Sigmoid colon (tissue), 7 donors: ENCODE results near the gene PLEKHA6. TPM values are rescaled to one million over a fixed set of nuclear protein-coding genes. Genes with fewer than 3 reads are reported as not detected.
A peak's percentile ranks its signal among the peaks of the same experiment; 100 is the strongest.

Source experiments
- DNase-seq: peaks from one replicate; pipeline ENCODE4 v3.0.0-alpha.2; 2019
- H3K27ac ChIP-seq, 4 donors: fragments of 200-600 bp; sonication (generic); one replicate each; pipeline ENCODE4 v1.5.1; 2016 to 2019; ENCODE audit warnings: mild to moderate bottlenecking in 1 of 4
- H3K27me3 ChIP-seq, 3 donors: fragments of 200-600 bp; sonication (generic); one replicate each; pipeline ENCODE4 v1.5.1; 2019; ENCODE audit warnings: mild to moderate bottlenecking in 1 of 3
- H3K36me3 ChIP-seq, 4 donors: fragments of 200-600 bp; sonication (generic); one replicate each; pipeline ENCODE4 v1.5.1; 2016 to 2019
- H3K4me1 ChIP-seq, 4 donors: fragments of 200-600 bp; sonication (generic); one replicate each; pipeline ENCODE4 v1.5.1; 2017 to 2019
- H3K4me3 ChIP-seq, 4 donors: fragments of 200-600 bp; sonication (generic); one replicate each; pipeline ENCODE4 v1.5.1; 2017 to 2019; ENCODE audit warnings: mild to moderate bottlenecking in 2 of 4, moderate library complexity in 1 of 4
- H3K9me3 ChIP-seq, 4 donors: fragments of 200-600 bp in 3 of 4; sonication (generic) in 3 of 4; one replicate each; pipeline versions ENCODE4 v1.5.1 to v1.6.1; 2013 to 2019
- CTCF ChIP-seq, 4 experiments: fragments of 450-650 bp in 3 of 4; fragments of 200-600 bp in 1 of 4; IDR thresholded peaks; one replicate each; pipeline ENCODE4 v1.5.1; 2016 to 2019; ENCODE audit warnings: antibody characterized with exemption in 4 of 4, mild to moderate bottlenecking in 3 of 4, moderate library complexity in 2 of 4
- EP300 ChIP-seq, 4 donors: sonication (generic); formaldehyde crosslinking; IDR thresholded peaks; one replicate each; pipeline ENCODE4 v1.6.1; 2017; ENCODE audit warnings: antibody characterized with exemption in 4 of 4
- POLR2A ChIP-seq, 2 donors: fragments of 450-650 bp; IDR thresholded peaks; one replicate each; pipeline ENCODE4 v1.6.1; 2016; ENCODE audit warnings: antibody characterized with exemption in 2 of 2, mild to moderate bottlenecking in 2 of 2, moderate library complexity in 2 of 2
- POLR2AphosphoS5 ChIP-seq, 4 donors: sonication (generic); formaldehyde crosslinking; IDR thresholded peaks; one replicate each; pipeline ENCODE4 v1.6.1; 2017; ENCODE audit warnings: antibody characterized with exemption in 4 of 4
- WGBS, 2 donors: extraction: QIAGEN DNeasy Blood & Tissue Kit; methylation state at CpG; one replicate each; pipeline ENCODE4 v1.1.7; 2013; 5-methylcytosine and 5-hydroxymethylcytosine counted together
- intact Hi-C: fragments of 100-400 bp; cut with DNase I; formaldehyde crosslinking; loops from one replicate; pipeline ENCODE4 v1.15.1; 2023
- polyA plus RNA-seq, 3 donors: library from polyadenylated mRNA; stranded (reverse); fragments of 200-250 nt; gene quantifications; one replicate each; pipeline ENCODE4 v1.2.3, GENCODE V29; 2013
- total RNA-seq, 4 donors: library from RNA; depleted of rRNA; stranded (reverse); fragments of >200 nt; gene quantifications; one replicate each; pipeline ENCODE4 v1.1.0, GENCODE V29; 2016
- donor health status: healthy with polysubstance abuse.
- donor health status: Bipolar disorder and iron deficiency.
- donor health status: healthy.

The PLEKHA6 gene
- total and polyA plus RNA-seq, 7 donors = 5.6 to 58.7 (median 15.0) TPM

- Histone ChIP-seq H3K27ac (no peak overlapping the region), H3K9me3 (no peaks in the 10 kb centered on the region), H3K4me3 (no peak overlapping the region), H3K27me3 (peaks cover 0 to under 1% (median 0%) of the 10 kb centered on the region in 3 donors), H3K36me3 (no peaks in the 10 kb centered on the region), H3K4me1 (no peaks in the 10 kb centered on the region)
- peak; percentile 25 for DNase-seq
- intact Hi-C loops = no loop called here
- TF ChIP-seq EP300 (IDR thresholded peaks at IDR 0.05) = no peak
- TF ChIP-seq POLR2A (IDR thresholded peaks at IDR 0.05) = no peak
- WGBS, 2 donors = 52 to 85% methylated on average over 2 of the region's 2 CpGs
Observed at GRCh38 chr1:204274446-204274845, 85.3 kb downstream of the PLEKHA6 start.

GRCh38 chr1:204272505-204272904, 87.2 kb downstream of the PLEKHA6 start:
- no peak overlapping the region for H3K4me3 ChIP-seq
- intact Hi-C loops = no loop called here
- no peaks in the 10 kb centered on the region for H3K4me1 ChIP-seq
- no peaks in the 10 kb centered on the region for H3K36me3 ChIP-seq
- WGBS, 2 donors = 15 to 43% methylated on average over 1 of the region's 1 CpG
- no peak overlapping the region for H3K27ac ChIP-seq
- no peak for DNase-seq
- H3K9me3 ChIP-seq = no peaks in the 10 kb centered on the region
- H3K27me3 ChIP-seq = no peaks in the 10 kb centered on the region
- TF ChIP-seq CTCF (IDR thresholded peaks at IDR 0.05) = no peak
- TF ChIP-seq EP300 (IDR thresholded peaks at IDR 0.05) = no peak
- TF ChIP-seq POLR2AphosphoS5 (IDR thresholded peaks at IDR 0.05) = no peak
- TF ChIP-seq POLR2A (IDR thresholded peaks at IDR 0.05) = no peak

GRCh38 chr1:204271970-204272369, 87.8 kb downstream of the PLEKHA6 start:
- Histone ChIP-seq H3K27me3 (no peaks in the 10 kb centered on the region), H3K4me3 (no peak overlapping the region), H3K36me3 (no peaks in the 10 kb centered on the region), H3K9me3 (no peaks in the 10 kb centered on the region), H3K4me1 (no peaks in the 10 kb centered on the region), H3K27ac (no peak overlapping the region)
- peak; percentile 2 for DNase-seq
- WGBS, 2 donors = 73 to 82% methylated on average over 6 of the region's 6 CpGs
- TF ChIP-seq POLR2A (IDR thresholded peaks at IDR 0.05) = no peak
- no peak for TF ChIP-seq CTCF (IDR thresholded peaks at IDR 0.05)
- TF ChIP-seq EP300 (IDR thresholded peaks at IDR 0.05) = no peak
- TF ChIP-seq POLR2AphosphoS5 (IDR thresholded peaks at IDR 0.05) = no peak
- intact Hi-C loops = no loop called here

GRCh38 chr1:204268101-204268500, 91.6 kb downstream of the PLEKHA6 start:
- DNase-seq = no peak
- H3K27me3 ChIP-seq = no peaks in the 10 kb centered on the region
- no peaks in the 10 kb centered on the region for H3K9me3 ChIP-seq
- H3K4me3 ChIP-seq = no peak overlapping the region
- no peak overlapping the region for H3K27ac ChIP-seq
- intact Hi-C loops = no loop called here
- TF ChIP-seq POLR2A (IDR thresholded peaks at IDR 0.05) (no peak), CTCF (IDR thresholded peaks at IDR 0.05) (no peak), POLR2AphosphoS5 (IDR thresholded peaks at IDR 0.05) (no peak), EP300 (IDR thresholded peaks at IDR 0.05) (no peak)
- 36 to 66% methylated on average over 9 of the region's 9 CpGs for WGBS, 2 donors
- no peaks in the 10 kb centered on the region for H3K36me3 ChIP-seq
- H3K4me1 ChIP-seq = peaks cover 0 to 16% (median 8%) of the 10 kb centered on the region in 4 donors

GRCh38 chr1:204267191-204267601, 92.5 kb downstream of the PLEKHA6 start:
- 56 to 78% methylated on average over 9 of the region's 9 CpGs for WGBS, 2 donors
- H3K36me3 ChIP-seq = no peaks in the 10 kb centered on the region
- no peak overlapping the region for H3K4me3 ChIP-seq
- intact Hi-C loops = no loop called here
- no peak overlapping the region for H3K27ac ChIP-seq
- TF ChIP-seq POLR2A (IDR thresholded peaks at IDR 0.05) (no peak), CTCF (IDR thresholded peaks at IDR 0.05) (no peak), POLR2AphosphoS5 (IDR thresholded peaks at IDR 0.05) (no peak), EP300 (IDR thresholded peaks at IDR 0.05) (no peak)
- DNase-seq = no peak
- H3K27me3 ChIP-seq = no peaks in the 10 kb centered on the region
- peaks cover 0 to 17% (median 11%) of the 10 kb centered on the region in 4 donors for H3K4me1 ChIP-seq
- H3K9me3 ChIP-seq = no peaks in the 10 kb centered on the region
